Stimulated activated CD8-positive, alpha-beta memory T cell treated with anti-CD3 and anti-CD28 coated beads, Interleukin-7, amount 100 ng/mL, for 48 hours (primary cell): ENCODE measurements around the gene LINC01488.

Source experiments
- DNase-seq, 2 donors: peaks; one replicate each; pipeline ENCODE4 v3.0.0-alpha.2; 2020; ENCODE audit warnings: low read depth in 1 of 2; ENCODE audit errors: extremely low read depth in 1 of 2

LINC01488 gene

DNA sequence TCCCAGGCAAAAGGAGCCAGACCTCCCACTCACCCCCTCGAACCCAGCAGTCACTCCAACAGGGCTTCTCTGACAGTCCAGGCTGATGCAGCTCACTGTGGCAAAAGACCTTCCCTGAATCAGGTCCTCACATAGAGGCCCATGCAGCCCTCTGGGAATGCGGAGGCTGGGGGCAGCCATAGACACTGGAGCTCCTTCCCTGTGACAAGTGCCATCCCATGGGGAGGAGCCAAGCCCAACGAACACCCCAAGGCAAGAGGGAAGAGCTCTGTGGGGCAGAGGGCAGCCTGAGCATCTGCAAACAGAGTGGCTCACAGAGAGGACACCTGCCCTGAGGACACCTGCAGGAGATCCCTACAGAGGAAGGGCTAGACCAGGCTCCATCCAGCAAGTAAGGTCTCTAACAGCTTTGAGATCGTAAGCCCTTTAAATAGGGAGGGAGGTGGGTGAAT is at the start of gene LINC01488:
Gene LINC01488 (plus strand): TSS at position 271 of the 452 bp plus-strand sequence.
- DNase-seq, result no peak

DNA sequence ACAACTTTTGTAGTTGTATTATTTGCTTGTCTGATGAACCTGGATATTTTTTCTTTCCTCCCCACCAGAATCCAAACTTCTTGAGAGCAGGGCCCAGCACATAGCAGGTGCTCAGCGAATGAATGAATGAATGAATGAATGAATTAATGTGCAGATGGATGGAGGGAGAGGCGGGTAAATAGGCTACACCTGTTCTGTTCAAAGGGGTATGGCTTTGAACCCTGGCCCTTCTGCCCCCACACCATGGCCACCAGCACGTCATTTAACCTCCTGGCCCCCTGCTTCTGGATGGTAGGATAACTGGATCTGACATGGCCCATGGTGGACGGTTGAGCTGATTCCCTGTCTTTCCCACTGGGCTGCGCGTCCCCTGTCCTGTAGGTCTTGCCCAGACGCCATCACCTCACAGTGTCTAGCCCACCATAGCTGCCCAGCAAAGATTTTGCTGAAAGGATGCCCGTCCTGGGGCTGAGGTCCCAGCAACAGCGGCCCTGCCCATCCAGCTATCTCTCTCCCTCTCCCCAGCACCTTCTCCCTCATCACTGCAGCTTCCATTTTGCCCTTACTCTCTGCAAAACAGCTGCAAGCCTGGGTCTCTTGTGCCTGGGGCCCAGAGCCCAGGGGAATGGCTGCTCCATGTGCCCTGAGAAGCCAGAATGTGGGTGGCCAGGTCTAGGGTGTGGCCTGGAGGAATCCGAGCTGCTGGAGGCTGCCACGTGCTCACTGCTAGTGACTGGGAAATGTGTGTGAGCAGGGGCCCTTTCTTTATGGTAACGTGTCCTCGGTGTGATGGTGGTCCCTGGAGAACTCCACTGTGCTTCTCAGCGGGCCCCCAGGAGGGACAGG is 49.3 kb upstream of the LINC01488 start:
- no peak for DNase-seq

GRCh38 chr11:69433741-69434140 is 47.7 kb upstream of the LINC01488 start:
- no peak for DNase-seq

- DNase-seq, result no peak
Observed at GRCh38 chr11:69434471-69434931, 47.0 kb upstream of the LINC01488 start.

DNA sequence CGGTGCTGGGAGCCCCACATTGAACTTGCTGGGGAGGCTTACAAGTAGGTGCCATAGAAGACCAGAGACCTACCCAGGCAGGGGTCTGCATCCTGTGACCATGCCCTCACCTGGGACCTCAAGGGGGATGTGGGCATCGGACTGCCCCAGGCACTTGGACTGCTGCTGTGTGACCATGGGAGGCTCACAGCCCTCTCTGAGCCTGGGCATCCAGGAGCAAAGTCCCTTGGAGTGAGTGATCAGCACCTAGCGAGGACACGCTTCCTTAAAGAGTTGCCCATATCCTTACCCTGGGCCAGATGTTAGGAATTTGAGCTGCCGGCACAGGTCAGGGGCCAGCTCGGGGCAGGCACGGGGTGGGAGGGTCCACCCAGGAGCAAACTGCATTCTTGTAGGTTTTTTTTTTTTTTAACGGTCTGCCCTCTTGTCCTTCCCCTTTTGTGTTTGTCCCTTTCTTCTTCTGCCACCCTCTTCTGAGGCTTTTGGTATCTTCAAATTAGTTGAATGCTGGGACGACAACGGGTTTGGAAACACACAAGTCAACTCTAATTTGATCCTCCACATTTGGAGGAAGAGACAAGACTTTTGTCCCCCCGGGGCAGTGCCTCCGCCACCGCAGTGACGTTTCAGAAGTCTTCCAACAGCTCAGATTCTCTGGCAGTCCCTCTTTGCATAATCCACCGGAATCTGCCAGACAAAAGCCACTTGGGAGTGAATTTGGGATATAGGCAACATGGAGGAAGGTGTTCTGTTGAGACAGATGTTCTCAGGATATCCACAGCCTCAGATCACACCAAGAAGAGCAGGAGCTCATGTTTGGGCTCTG is 46.1 kb upstream of the LINC01488 start:
- no peak for DNase-seq

GRCh38 chr11:69436041-69436982 is 45.2 kb upstream of the LINC01488 start:
- DNase-seq, result no peak

DNA sequence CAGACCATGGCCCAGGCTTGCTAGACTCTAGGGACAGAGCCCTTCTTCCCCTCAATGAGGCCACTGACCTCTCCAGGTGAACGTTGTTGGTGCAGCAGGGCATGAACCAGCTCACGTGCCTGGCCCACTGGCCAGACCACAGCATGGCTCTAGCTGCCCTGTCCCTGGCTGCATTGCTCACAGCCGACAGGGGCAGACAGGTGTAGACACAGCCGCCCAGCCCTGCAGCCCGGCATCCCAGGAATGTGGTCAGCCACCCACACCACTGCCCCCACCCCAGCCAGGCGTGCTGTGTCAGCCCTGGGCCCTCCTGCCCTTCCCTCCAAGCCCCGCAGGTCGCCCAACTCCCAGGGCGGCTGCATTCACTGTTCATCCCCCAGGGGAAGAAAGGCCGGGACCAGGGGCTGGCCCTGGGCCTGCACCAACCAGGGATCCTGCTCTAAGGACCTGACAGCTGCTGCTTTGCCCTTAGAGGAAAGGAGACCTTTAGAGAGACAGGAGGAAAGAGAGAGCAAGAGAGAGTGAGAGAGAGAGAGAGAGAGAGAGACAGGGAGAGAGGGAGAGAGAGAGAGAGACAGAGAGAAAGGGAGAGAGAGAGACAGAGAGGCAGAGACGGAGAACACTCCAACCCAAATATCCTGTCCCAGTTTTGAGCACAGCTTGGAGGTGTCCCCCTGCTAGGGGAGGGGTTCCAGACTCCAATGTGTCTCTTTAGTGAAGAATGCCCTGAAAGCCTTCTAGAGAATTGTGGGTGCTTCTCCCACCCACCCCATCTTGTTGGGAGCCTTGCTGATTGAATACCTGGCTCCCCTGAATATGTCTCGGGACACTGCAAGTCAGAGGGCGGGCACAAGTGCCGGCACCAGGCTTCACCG is 44.2 kb upstream of the LINC01488 start:
- DNase-seq, result no peak

DNA sequence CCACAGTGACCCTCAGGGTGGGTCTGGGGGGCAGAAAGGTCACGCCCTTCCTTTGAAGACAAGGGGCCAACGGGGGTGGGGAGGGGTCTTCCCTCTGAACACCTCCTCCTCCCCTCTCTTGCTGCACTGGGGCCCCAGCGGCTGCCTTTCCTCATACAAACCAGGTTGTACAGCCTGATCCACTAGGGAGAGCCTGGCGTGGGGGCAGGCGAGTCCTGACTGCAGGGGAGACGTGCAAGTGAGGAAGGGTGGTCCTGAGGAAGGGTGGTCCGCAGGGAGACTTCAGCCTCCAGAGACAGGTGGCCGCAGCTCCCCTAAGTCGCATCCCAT is 43.6 kb upstream of the LINC01488 start:
- DNase-seq, result no peak

GRCh38 chr11:69438286-69438920 is 43.1 kb upstream of the LINC01488 start:
- no peak for DNase-seq

DNA sequence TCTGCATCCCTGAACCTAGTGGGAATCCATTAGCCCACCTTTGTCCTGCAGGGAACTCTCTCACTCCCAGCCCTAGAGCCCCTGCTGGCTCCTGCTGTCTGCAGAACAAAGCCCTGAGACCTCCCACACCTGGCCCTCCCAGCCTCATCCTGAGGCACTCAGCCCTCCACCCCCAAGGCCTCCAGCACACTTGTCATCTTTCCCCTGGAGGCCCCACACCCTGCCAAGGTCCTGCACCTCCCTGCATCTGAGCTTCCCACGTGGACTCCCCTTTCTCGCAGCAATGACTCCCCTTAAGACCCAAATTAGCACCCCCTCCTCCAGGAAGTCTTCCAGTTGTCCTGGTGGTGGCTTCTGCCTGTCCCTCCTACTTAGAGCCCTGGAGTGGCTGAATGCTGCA is 42.3 kb upstream of the LINC01488 start:
- DNase-seq, result no peak

DNA sequence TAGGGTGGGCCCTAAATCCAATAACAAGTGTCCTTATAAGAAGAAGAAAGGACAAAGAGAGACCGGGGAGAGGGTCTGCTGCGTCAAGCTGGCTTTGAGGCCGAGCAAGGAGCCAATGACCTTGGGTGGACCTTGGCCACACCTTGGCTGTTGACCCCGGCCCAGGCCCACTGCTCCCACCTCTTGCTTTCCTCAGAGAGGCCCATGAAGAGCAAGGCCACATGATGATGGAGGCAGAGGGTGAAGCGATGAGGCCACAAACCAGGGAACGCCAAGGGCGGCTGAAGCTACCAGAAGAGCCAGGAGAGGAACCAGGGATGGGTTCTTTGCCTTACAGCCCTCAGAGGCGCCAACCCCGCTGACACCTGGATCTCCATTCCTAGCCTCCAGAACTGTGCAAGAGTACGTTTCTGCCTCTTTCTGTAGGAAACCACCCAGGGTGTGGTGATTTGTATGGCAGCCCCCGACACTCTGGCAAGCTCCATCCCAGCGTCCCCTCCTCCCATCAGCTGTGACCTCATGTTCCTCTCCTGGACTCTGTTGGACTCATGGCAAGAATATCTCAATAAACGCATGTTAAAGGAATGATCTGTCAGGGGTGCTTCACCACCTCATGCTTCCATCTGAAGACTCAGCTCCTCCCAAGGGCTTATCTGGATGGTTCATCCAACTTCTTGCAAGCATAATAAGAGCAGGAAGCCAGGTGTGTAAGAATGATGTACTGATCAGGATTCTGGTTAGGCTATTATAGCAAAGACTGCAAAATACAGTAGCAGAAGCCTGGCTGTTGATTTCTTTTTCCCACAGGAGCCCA is 41.6 kb upstream of the LINC01488 start:
- DNase-seq, result no peak

DNA sequence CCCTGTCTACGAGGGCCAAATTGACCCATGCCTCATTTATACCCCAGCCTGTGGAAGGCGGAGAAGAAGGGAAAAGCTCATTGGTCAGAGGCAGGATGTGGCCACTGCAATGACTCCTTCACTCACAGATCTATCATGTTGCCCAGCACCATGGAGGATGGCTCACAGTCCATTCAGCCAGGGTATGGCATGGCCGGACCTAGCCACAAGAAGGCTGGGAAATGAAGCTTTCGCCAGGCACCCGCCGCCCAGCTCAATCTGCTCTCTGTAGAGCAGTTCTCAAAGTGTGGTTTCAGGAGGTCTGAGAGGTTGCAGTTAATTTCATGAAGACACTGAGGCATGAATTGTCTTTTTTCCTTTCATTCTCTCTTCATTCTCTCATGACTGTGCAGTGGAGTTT is 40.6 kb upstream of the LINC01488 start:
- DNase-seq, result no peak

- no peak for DNase-seq
Observed at GRCh38 chr11:69442012-69442806, 39.3 kb upstream of the LINC01488 start.

- no peak for DNase-seq
Observed at GRCh38 chr11:69442807-69443137, 38.7 kb upstream of the LINC01488 start.

- peak; percentile 65 to 73 for DNase-seq
Observed at GRCh38 chr11:69443138-69443967, 38.1 kb upstream of the LINC01488 start.

GRCh38 chr11:69443968-69444364 is 37.5 kb upstream of the LINC01488 start:
- DNase-seq, result no peak
